Naive B cell (primary cell): ENCODE results near the gene FOXC1. TPM values are rescaled to one million over a fixed set of nuclear protein-coding genes. Genes with fewer than 3 reads are reported as not detected.

Experiments
- ATAC-seq, 2 donors: fragments of 150-1000 bp; cut with Tn5 transposase; 2 replicates each; pipeline ENCODE4 v1.10.0; 2021; ENCODE audit warnings: low read depth in 2 of 2, mild to moderate bottlenecking in 2 of 2, moderate library complexity in 2 of 2
- DNase-seq: peaks from one replicate; pipeline ENCODE4 v3.0.0; 2022
- H3K27ac Mint-ChIP-seq, 6 donors: one replicate each; pipeline ENCODE4 v1.8.0; 2020 to 2022; ENCODE audit warnings: mild to moderate bottlenecking in 6 of 6, mixed read lengths in 6 of 6, moderate library complexity in 5 of 6, inconsistent platforms in 2 of 6
- H3K27me3 Mint-ChIP-seq, 3 donors: one replicate each; pipeline ENCODE4 v1.8.0; 2021 to 2022; ENCODE audit warnings: mixed read lengths in 3 of 3, mild to moderate bottlenecking in 1 of 3
- H3K36me3 Mint-ChIP-seq, 2 donors: one replicate each; pipeline ENCODE4 v1.8.0; 2020 to 2022; ENCODE audit warnings: mixed read lengths in 2 of 2, inconsistent platforms in 1 of 2, mild to moderate bottlenecking in 1 of 2
- H3K4me1 Mint-ChIP-seq, 3 donors: one replicate each; pipeline ENCODE4 v1.8.0; 2020 to 2022; ENCODE audit warnings: mixed read lengths in 3 of 3, inconsistent platforms in 1 of 3, mild to moderate bottlenecking in 1 of 3, moderate library complexity in 1 of 3
- H3K4me3 Mint-ChIP-seq, 8 donors: one replicate each; pipeline ENCODE4 v1.8.0; 2020 to 2022; ENCODE audit warnings: mild to moderate bottlenecking in 8 of 8, mixed read lengths in 8 of 8, moderate library complexity in 8 of 8, inconsistent platforms in 2 of 8
- H3K9me3 Mint-ChIP-seq, 7 donors: one replicate each; pipeline ENCODE4 v1.8.0; 2020 to 2022; ENCODE audit warnings: mixed read lengths in 7 of 7, mild to moderate bottlenecking in 5 of 7, inconsistent platforms in 2 of 7, moderate library complexity in 1 of 7
- polyA plus RNA-seq, 6 donors: library from polyadenylated mRNA; unstranded; fragments of 300-500 nt; fragmentation: Illumina TruSeq; gene quantifications; one replicate each; pipeline ENCODE4 v1.2.3, GENCODE V29; 2021; ENCODE audit warnings: low read depth in 6 of 6

The FOXC1 gene
- polyA plus RNA-seq, 6 donors from 2014 or later: 0.17 TPM; not detected in 5

DNA sequence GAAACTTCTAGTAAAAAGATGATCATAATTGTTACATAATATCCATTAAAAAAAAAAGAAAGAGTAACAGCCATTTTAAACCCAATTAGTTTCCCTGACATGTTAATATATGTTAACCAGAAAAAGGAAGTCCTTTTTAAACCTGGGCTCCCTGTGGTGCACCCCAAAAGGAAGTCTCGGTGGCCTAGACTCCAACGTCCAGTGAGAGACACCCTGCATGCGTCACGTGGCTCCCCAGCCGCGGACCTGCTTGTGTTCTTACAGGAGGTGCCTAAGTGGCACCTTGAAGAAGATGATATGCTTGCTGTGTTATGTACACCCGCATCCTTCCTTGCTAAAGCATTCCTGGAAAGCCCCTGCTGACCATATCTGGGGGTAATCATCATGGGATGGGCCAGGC is 50.1 kb downstream of the FOXC1 start:
- ATAC-seq: no peak
- no peak overlapping the region for H3K4me3 Mint-ChIP-seq
- H3K36me3 Mint-ChIP-seq: peaks cover 6% of the 10 kb centered on the region in 2 donors
- no peak for DNase-seq
- H3K27ac Mint-ChIP-seq: peak overlapping the region in 2 of 6 donors; percentile 15 to 62
- H3K9me3 Mint-ChIP-seq: no peaks in the 10 kb centered on the region
- H3K27me3 Mint-ChIP-seq: peaks cover 35 to 63% (median 48%) of the 10 kb centered on the region in 3 donors
- peaks cover 0 to 22% (median 5%) of the 10 kb centered on the region in 3 donors for H3K4me1 Mint-ChIP-seq

DNA sequence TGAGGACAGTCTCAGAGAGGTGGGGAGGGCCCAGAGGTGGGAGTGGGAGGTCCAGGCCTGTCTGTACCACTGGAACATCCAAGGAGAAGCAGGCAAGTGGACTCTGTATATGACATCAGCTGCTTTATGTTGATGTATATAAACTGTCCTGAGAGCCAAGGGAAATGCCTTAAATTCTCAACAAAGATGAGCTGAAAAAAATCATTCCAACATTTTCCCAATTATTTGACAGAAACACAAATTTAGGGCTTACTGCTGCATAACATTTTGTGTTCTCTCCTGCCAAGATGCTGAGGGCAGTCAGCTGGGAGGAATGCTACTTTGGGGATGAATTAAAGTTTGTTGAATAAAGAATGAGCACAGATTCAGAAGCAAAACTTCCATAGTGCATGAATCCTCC is 52.8 kb downstream of the FOXC1 start:
- H3K4me1 Mint-ChIP-seq: peaks cover 17 to 34% (median 18%) of the 10 kb centered on the region in 3 donors
- H3K36me3 Mint-ChIP-seq: peaks cover 6 to 12% of the 10 kb centered on the region in 2 donors
- H3K9me3 Mint-ChIP-seq: no peaks in the 10 kb centered on the region
- ATAC-seq (no peak), DNase-seq (no peak)
- H3K27me3 Mint-ChIP-seq: peaks cover 35 to 61% (median 49%) of the 10 kb centered on the region in 3 donors
- no peak overlapping the region for H3K4me3 Mint-ChIP-seq
- no peak overlapping the region for H3K27ac Mint-ChIP-seq

Other genes starting within 250 kb of the FOXC1 start
- gene FOXF2, start 220.3 kb upstream of the FOXC1 start, polyA plus RNA-seq: not detected